ENCODE measurements around the gene ICA1.
A peak's percentile ranks its signal among the peaks of the same experiment; 100 is the strongest.

ICA1 gene

DNA sequence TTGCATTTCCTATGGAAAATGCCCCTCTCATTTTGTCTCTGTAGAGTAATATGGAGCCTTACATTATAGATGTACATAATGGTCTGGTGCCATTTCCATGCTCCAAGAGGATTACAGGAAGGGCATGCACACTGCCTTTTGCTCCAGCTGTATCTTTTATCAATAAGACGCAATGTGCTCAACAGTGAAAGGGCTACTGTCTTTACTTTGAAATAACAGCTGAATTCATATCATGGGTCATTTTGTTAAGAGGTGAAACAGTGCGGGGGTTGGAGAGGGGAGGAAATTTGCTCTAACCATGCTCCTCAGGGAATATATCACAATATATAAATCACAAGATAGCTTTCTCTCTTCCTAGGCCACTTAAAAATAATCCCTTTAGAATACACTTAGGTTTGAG, 77.7 kb downstream of the ICA1 start:
- Histone ChIP-seq H3K27me3 (ENCODE audit: insufficient read depth, low read depth) (peaks cover 3% of the 10 kb centered on the region; the same call in 1 of the 2 replicates), H3K9ac (no peak overlapping the region), H4K20me1 (ENCODE audit: insufficient read depth) (no peaks in the 10 kb centered on the region), H3K4me2 (no peak overlapping the region), H3K36me3 (ENCODE audit: insufficient read depth) (no peaks in the 10 kb centered on the region), H3K4me3 (IDR thresholded peaks at IDR 0.05; ENCODE audit: insufficient read depth, low read depth, low read length) (no peak overlapping the region), H3K79me2 (ENCODE audit: insufficient read depth, low read depth) (no peaks in the 10 kb centered on the region), H3K27ac (no peak overlapping the region), H2AFZ (ENCODE audit: low read depth) (no peak overlapping the region), H3K4me1 (ENCODE audit: low read depth, poor library complexity, severe bottlenecking) (no peaks in the 10 kb centered on the region)
- TF ChIP-seq, protein P1, sequence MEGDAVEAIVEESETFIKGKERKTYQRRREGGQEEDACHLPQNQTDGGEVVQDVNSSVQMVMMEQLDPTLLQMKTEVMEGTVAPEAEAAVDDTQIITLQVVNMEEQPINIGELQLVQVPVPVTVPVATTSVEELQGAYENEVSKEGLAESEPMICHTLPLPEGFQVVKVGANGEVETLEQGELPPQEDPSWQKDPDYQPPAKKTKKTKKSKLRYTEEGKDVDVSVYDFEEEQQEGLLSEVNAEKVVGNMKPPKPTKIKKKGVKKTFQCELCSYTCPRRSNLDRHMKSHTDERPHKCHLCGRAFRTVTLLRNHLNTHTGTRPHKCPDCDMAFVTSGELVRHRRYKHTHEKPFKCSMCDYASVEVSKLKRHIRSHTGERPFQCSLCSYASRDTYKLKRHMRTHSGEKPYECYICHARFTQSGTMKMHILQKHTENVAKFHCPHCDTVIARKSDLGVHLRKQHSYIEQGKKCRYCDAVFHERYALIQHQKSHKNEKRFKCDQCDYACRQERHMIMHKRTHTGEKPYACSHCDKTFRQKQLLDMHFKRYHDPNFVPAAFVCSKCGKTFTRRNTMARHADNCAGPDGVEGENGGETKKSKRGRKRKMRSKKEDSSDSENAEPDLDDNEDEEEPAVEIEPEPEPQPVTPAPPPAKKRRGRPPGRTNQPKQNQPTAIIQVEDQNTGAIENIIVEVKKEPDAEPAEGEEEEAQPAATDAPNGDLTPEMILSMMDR (conservative IDR thresholded peaks at IDR 0.05; ENCODE audit: low read depth, low read length), result no peak

DNA sequence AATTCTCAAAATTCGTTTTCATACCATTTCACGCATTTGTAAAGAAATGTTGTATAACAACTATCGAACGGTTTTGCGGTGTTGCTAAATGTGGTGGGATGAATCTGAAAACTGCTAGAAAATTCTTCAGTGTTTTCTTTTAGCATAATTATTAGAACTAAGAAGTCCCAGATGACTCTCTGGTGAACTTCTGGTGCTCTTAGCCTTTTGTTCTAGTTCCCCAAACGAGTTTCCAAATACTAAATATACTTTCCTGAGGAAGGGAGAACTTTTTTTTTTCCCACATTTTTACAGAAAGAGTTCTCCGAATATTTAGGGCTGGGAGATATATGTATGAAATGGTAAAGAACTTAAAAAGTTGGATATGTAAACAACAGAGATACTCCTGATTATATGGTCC, 82.5 kb downstream of the ICA1 start:
- TF ChIP-seq, protein P1 (conservative IDR thresholded peaks at IDR 0.05; ENCODE audit: low read depth, low read length), result no peak
- no peak overlapping the region for H3K4me2 ChIP-seq
- H3K4me1 ChIP-seq (ENCODE audit: low read depth, poor library complexity, severe bottlenecking), result peaks cover 33% of the 10 kb centered on the region

DNA sequence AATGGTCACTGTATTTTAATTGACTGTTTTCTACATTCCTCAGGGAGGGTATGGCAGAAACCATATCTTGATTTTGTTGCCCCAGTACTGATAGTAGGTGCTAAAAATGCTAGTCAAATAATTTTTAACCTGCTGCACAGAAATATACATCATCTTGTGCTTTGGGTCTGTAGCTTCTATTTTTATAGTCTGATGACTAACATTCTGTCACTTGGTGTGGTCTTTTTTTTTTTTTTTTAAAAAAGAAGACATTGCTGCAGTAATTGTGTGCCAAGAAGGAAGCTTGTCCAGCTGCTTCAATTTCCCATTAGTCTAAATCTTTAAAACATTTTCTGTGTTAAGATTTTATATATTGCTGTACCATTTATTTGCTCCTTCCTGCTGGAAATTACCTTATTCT, 83.6 kb downstream of the ICA1 start:
- TF ChIP-seq, protein P1 (conservative IDR thresholded peaks at IDR 0.05; ENCODE audit: low read depth, low read length), result no peak
- H3K4me3 ChIP-seq (IDR thresholded peaks at IDR 0.05; ENCODE audit: insufficient read depth, low read depth, low read length), result no peak overlapping the region
- no peak overlapping the region for H3K4me2 ChIP-seq
- H3K9ac ChIP-seq, result no peak overlapping the region
- peaks cover 6% of the 10 kb centered on the region; the same call in 1 of the 2 replicates for H3K27me3 ChIP-seq (ENCODE audit: insufficient read depth, low read depth)
- H3K36me3 ChIP-seq (ENCODE audit: insufficient read depth), result no peaks in the 10 kb centered on the region
- H3K79me2 ChIP-seq (ENCODE audit: insufficient read depth, low read depth), result no peaks in the 10 kb centered on the region
- H3K4me1 ChIP-seq (ENCODE audit: low read depth, poor library complexity, severe bottlenecking), result peaks cover 33% of the 10 kb centered on the region
- H2AFZ ChIP-seq (ENCODE audit: low read depth), result no peak overlapping the region
- no peaks in the 10 kb centered on the region for H4K20me1 ChIP-seq (ENCODE audit: insufficient read depth)
- H3K27ac ChIP-seq, result no peak overlapping the region

More for the DNA sequence above, 82.5 kb downstream of the ICA1 start:
- no peaks in the 10 kb centered on the region for H3K36me3 ChIP-seq (ENCODE audit: insufficient read depth)
- H3K9ac ChIP-seq, result no peak overlapping the region
- no peak overlapping the region for H3K27ac ChIP-seq
- H3K4me3 ChIP-seq (IDR thresholded peaks at IDR 0.05; ENCODE audit: insufficient read depth, low read depth, low read length), result no peak overlapping the region
- peaks cover 6% of the 10 kb centered on the region; the same call in 1 of the 2 replicates for H3K27me3 ChIP-seq (ENCODE audit: insufficient read depth, low read depth)
- no peak overlapping the region for H2AFZ ChIP-seq (ENCODE audit: low read depth)
- H3K79me2 ChIP-seq (ENCODE audit: insufficient read depth, low read depth), result no peaks in the 10 kb centered on the region
- no peaks in the 10 kb centered on the region for H4K20me1 ChIP-seq (ENCODE audit: insufficient read depth)

DNA sequence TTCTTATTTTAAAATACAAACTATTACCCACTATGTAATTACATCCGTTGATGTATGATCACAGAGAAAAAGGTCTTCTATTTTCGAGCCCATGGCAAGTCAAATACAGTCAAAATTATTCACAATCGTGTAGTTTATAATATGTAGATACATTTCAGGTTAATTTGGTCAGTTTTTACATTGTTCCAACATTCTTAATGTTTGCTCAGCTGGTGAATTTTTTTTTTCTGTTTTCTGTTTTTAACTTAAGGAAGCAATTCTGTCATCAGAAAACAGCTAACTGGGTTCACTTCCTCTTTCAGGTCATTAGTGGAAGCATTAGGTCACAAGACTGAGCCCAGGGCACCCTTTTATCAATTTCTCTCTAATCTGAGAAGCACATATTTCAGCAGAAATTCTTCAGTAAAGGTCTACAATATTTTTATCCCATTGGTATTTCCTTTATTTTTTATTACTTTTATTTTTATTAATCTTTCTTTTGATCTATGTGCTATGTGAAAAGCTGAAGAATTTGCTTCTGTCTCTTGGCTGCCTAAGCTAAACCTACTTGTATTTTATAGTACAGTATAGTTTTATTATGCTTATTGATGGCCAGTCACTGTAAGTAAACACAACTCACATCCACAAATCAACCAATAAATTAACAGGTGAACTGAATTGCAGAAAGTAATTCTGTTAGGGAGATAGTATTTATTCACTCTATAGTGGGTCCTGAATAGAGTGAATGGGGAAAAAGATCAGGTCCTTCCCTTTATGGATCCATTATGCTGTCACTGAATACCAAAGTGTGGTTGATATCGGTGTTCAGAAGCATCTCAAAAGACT, 84.6 kb downstream of the ICA1 start:
- H3K4me2 ChIP-seq, result peak overlapping the region; percentile 93
- no peaks in the 10 kb centered on the region for H3K36me3 ChIP-seq (ENCODE audit: insufficient read depth)
- no peaks in the 10 kb centered on the region for H4K20me1 ChIP-seq (ENCODE audit: insufficient read depth)
- TF ChIP-seq, protein P1 (conservative IDR thresholded peaks at IDR 0.05; ENCODE audit: low read depth, low read length), result no peak
- peak overlapping the region; percentile 18; the same call in 1 of the 2 replicates for H3K27ac ChIP-seq
- H3K9ac ChIP-seq, result no peak overlapping the region
- no peaks in the 10 kb centered on the region for H3K79me2 ChIP-seq (ENCODE audit: insufficient read depth, low read depth)
- H3K4me3 ChIP-seq (IDR thresholded peaks at IDR 0.05; ENCODE audit: insufficient read depth, low read depth, low read length), result no peak overlapping the region
- H3K4me1 ChIP-seq (ENCODE audit: low read depth, poor library complexity, severe bottlenecking), result peaks cover 33% of the 10 kb centered on the region
- H3K27me3 ChIP-seq (ENCODE audit: insufficient read depth, low read depth), result peaks cover 6% of the 10 kb centered on the region; the same call in 1 of the 2 replicates
- no peak overlapping the region for H2AFZ ChIP-seq (ENCODE audit: low read depth)
